NAMALWA (cell line): Measurements from ENCODE around the gene SNX5.
A peak's percentile ranks its signal among the peaks of the same experiment; 100 is the strongest.

Experiments used
- DNase-seq: peaks from one replicate; pipeline ENCODE4 v3.0.0-alpha.2; 2015; ENCODE audit warnings: low spot score

The SNX5 gene

DNA sequence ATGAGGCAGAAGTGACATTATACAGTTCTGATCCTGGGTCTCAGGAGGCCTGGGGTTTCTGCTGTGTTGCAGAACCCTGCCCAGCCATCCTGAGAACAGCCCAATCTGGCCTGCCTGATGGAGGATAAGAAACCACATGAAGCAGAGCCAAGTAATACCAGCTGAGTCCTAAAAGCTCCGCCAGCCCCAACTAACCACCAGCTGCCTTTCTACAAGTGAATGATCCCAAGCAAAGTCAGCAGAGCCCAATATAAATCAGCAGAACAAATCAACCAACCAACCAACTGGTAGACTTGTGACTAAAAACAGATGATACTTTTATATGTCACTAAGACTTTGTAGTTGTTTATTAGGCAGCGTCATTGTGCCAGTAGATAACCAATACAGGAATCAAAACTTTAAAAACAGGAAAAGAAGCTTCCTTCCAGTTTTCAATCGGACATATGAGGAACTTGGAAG, 52.1 kb downstream of the SNX5 start:
- DNase-seq: no peak

GRCh38 chr20:17914957-17915356, 53.6 kb downstream of the SNX5 start:
- DNase-seq: no peak

DNA sequence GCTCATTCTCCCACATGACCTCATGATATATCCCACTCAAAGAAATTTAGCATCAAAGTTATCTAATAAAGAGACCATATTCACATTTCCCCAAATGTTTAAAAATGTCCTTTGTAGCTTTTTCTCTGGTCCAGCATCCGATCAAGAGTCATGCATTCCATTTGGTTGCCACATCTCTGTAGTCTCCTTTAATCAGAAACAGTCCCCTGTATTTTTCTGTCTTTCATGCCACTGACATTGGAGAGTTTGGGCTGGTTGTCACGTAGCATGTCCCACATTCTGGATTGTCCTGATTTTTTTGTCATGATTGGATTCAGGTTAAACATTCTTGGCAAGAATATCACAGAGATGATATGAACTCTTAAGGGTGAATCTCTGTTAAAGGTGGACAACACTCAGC, 55.7 kb downstream of the SNX5 start:
- no peak for DNase-seq

DNA sequence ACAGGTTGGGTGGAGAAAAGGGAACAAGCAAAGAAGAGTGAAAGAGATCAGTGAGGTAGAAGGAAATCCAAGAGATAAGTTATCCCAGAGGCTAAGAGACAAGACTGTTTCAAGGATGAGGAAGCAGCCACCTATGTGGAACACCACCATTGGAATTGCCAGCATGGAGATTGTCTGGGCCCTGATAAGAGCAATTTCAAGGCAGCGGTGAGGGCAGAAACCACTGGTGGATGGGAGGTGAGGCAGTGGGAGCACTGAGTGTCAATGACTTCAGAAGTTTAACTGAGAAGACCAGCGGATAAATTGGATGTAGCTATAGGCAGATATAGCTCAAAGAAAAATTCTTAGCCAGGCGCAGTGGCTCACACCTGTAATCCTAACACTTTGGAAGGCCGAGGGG, 56.7 kb downstream of the SNX5 start:
- no peak for DNase-seq

DNA sequence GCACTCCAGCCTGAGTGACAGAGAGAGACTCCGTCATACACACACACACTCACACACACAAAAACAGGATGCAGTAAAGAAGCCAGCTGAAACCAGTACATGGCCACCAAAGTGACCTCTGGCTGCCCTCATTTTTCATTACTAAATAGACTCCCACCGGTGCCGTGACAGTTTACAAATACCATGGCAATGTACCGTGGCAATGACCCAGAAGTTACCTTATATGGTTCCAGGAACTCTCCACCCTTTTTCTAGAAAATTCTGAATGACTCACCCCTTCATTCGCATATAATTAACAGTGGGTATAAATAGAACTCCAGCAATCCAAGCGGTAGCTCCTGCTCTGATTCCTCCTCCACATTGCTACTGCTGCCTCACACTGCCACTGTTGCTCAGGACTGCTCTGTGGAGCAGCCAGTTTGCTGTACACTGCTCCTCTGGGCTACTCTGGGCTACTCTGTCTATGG, 57.7 kb downstream of the SNX5 start:
- DNase-seq: no peak

DNA sequence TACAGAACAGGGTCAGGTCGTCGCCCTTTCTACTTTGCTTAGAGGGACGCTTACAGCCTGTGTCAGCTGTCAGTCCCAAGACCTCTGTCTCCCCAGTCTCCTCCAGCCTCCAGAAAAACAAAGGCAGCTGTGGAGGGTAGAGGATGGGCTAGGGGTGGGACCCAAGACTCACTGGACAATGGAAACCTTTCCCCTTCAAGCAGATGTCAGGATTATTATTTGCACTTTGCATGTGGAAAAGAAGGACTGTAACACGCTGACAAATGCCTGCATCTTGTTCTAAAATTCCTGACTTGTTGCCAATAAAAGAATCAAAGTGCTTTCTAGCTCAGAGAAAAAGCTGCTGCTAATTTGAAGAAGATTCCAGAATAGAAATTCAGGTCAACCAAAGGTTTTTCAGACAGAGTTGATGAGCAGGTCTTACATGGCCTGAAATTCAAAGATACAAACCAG, 58.7 kb downstream of the SNX5 start:
- no peak for DNase-seq

GRCh38 chr20:17905544-17905943, 63.0 kb downstream of the SNX5 start:
- no peak for DNase-seq

DNA sequence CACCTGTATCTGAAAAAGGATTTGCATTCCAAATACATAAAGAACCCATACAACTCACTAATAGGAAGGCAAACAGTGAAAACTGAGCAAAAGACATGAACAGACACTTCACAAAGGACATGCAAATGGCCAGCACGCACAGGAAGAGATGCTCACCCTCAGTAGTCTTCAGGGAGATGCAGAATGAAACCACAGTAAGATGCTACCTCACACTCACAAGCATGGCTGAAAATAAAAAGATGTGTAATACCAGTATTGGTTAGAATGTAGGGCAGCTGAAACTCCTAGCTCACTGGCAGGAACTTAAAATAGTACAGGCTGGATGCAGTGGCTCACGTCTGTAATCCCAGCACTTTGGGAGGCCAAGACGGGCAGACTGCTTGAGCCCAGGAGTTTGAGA, 64.6 kb downstream of the SNX5 start:
- DNase-seq: peak; percentile 45

GRCh38 chr20:17902531-17903083, 66.0 kb downstream of the SNX5 start:
- DNase-seq: peak; percentile 33

GRCh38 chr20:17901971-17902370, 66.6 kb downstream of the SNX5 start:
- no peak for DNase-seq

- peak; percentile 75 for DNase-seq
These were observed 70.0 kb downstream of the SNX5 start for GRCh38 chr20:17898548-17898994.

- DNase-seq: no peak
These were observed 70.9 kb downstream of the SNX5 start for GRCh38 chr20:17897566-17898307.

DNA sequence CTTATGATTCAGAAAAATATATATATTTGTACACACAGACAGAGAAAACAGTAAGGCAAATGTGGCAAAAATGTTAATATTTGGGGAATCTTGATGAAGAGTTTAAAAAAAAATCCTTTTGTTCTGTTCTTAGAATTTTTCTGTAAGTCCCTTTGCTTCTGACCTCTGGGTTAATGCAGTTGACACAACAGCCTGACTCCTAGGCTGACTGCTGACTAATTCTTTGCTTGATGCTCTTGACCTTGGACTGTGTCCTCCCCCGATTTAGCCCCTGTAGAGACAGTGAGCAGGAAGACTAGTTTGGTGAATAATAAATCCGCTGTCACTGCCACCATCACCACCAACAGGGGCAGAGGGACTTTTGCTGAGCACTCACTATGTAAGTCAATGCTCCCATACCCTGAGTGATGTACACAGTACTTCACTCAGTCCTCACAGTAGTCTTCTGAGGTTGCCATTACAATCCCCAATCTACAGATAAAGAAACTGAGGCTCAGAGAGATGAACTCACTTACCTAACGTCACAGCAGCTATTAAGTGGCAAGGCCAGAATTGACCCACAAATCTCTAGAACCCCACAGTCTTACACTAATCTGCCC, 71.7 kb downstream of the SNX5 start:
- no peak for DNase-seq

DNA sequence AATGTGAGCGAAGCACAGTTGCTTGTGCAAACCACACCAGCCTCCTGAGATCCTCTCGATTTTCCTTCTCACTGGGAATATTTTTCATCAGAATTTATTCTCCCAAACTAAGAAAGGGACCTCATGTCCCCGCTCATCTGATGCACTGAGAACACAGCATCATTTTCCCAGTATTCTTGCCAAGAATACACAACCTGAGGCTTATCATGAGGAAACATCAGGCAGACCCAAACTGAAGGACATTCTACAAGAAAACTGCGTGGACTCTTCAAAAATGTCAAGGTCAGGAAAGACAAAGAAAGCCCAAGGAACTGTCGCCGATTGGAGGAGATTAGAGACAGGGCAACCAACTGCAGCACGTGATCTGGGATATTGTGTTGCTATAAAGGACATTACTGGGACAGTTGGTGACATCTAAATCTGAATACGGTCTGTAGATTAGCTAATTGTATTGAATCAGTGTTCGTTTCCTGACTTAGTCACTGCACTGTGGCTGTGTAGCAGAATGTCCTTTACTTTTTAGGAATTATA, 72.3 kb downstream of the SNX5 start:
- no peak for DNase-seq

- no peak for DNase-seq
These were observed 72.9 kb downstream of the SNX5 start for GRCh38 chr20:17895641-17896171.

GRCh38 chr20:17893445-17893844, 75.1 kb downstream of the SNX5 start:
- DNase-seq: no peak

DNA sequence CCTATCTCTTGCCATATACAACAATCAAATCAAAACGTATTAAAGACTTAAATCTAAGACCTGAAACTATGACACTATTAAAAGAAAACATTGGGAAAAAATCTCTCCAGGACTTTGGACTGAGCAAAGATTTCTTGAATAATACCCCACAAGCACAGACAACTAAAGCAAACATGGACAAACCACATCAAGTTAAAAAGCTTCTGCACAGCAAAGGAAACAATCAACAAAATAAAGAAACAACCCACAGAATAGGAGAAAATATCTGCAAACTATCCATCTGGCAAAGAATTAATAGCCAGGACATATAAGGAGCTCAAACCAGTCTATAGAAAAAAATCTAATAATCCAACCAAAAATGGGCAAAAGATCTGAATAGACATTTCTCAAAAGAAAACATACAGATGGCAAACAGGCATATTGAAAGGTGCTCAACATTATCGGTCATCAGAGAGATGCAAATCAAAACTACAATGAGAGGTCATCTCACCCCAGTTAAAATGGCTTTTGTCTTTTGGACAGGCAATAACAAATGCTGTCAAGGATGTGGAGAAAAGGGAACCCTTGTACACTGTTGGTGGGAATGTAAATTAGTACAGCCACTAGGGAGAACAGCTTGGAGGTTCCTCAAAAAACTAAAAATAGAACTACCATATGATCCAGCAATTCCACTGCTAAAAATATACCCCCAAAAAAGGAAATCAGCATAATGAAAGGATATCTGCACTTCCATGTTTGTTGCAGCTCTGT, 76.2 kb downstream of the SNX5 start:
- no peak for DNase-seq
